Measurements from ENCODE around the gene GIMAP6.
"Not testable (repeated sequence)": the region's sequence is repeated elsewhere in the genome, so short reads cannot be mapped to it uniquely, and the experiment has no call there.

GIMAP6 gene

GRCh38 chr7:150648353-150649079 is 16.3 kb upstream of the GIMAP6 start:
- no peak for DNase-seq (ENCODE audit: insufficient read length, low spot score)
- FAIRE-seq = no peak

GRCh38 chr7:150645259-150646020 is 13.3 kb upstream of the GIMAP6 start:
- DNase-seq (ENCODE audit: insufficient read length, low spot score) = no peak
- no peak for FAIRE-seq

- FAIRE-seq = no peak
- DNase-seq (ENCODE audit: insufficient read length, low spot score) = no peak
These were observed 10.7 kb upstream of the GIMAP6 start for GRCh38 chr7:150642926-150643325.

GRCh38 chr7:150641854-150642253 is 9.7 kb upstream of the GIMAP6 start:
- DNase-seq (ENCODE audit: insufficient read length, low spot score) (no peak), FAIRE-seq (no peak)

- no peak for DNase-seq (ENCODE audit: insufficient read length, low spot score)
- no peak for FAIRE-seq
These were observed 1.7 kb upstream of the GIMAP6 start for GRCh38 chr7:150633926-150634325.

- FAIRE-seq (no peak), DNase-seq (ENCODE audit: insufficient read length, low spot score) (no peak)
These were observed 930 bp downstream of the GIMAP6 start for GRCh38 chr7:150631084-150631826.

- no peak for DNase-seq (ENCODE audit: insufficient read length, low spot score)
- FAIRE-seq = no peak
These were observed 2.8 kb downstream of the GIMAP6 start for GRCh38 chr7:150629347-150629746.

GRCh38 chr7:150627959-150628358 is 4.2 kb downstream of the GIMAP6 start:
- no peak for FAIRE-seq
- DNase-seq (ENCODE audit: insufficient read length, low spot score) = no peak

- DNase-seq (ENCODE audit: insufficient read length, low spot score) (no peak), FAIRE-seq (no peak)
These were observed 5.5 kb downstream of the GIMAP6 start for GRCh38 chr7:150626696-150627095.

GRCh38 chr7:150621376-150621775 is 10.8 kb downstream of the GIMAP6 start:
- DNase-seq (ENCODE audit: insufficient read length, low spot score) = no peak
- FAIRE-seq = no peak

GRCh38 chr7:150620617-150621371 is 11.4 kb downstream of the GIMAP6 start:
- FAIRE-seq = no peak
- DNase-seq (ENCODE audit: insufficient read length, low spot score) = no peak

- DNase-seq (ENCODE audit: insufficient read length, low spot score) (no peak), FAIRE-seq (no peak)
These were observed 12.1 kb downstream of the GIMAP6 start for GRCh38 chr7:150620061-150620460.

GRCh38 chr7:150615221-150615755 is 16.9 kb downstream of the GIMAP6 start:
- FAIRE-seq; DNase-seq (ENCODE audit: insufficient read length, low spot score): not testable (repeated sequence)

- DNase-seq (ENCODE audit: insufficient read length, low spot score); FAIRE-seq: not testable (repeated sequence)
These were observed 17.8 kb downstream of the GIMAP6 start for GRCh38 chr7:150614426-150614825.

- FAIRE-seq (no peak), DNase-seq (ENCODE audit: insufficient read length, low spot score) (no peak)
These were observed 18.3 kb downstream of the GIMAP6 start for GRCh38 chr7:150613880-150614279.

- FAIRE-seq = no peak
- no peak for DNase-seq (ENCODE audit: insufficient read length, low spot score)
These were observed 19.3 kb downstream of the GIMAP6 start for GRCh38 chr7:150612925-150613324.

- DNase-seq (ENCODE audit: insufficient read length, low spot score) (no peak), FAIRE-seq (no peak)
These were observed 22.0 kb downstream of the GIMAP6 start for GRCh38 chr7:150610233-150610632.

GRCh38 chr7:150603600-150603999 is 28.6 kb downstream of the GIMAP6 start:
- FAIRE-seq = not testable (repeated sequence)

GRCh38 chr7:150595361-150595760 is 36.8 kb downstream of the GIMAP6 start:
- no peak for DNase-seq (ENCODE audit: insufficient read length, low spot score)
- no peak for FAIRE-seq

More at GRCh38 chr7:150603600-150603999, 28.6 kb downstream of the GIMAP6 start:
- DNase-seq (ENCODE audit: insufficient read length, low spot score) = not testable (repeated sequence)

- no peak for DNase-seq (ENCODE audit: insufficient read length, low spot score)
- no peak for FAIRE-seq
These were observed 37.4 kb downstream of the GIMAP6 start for GRCh38 chr7:150594805-150595204.

All from HTR-8/SVneo (cell line).